Activated gamma-delta T cell (primary cell): Measurements from ENCODE around the gene TTC7B.

ENCODE experiments used
- DNase-seq: peaks from one replicate; lab custom pipeline; 2025; lab: John Stamatoyannopoulos, UW

The TTC7B gene

DNA sequence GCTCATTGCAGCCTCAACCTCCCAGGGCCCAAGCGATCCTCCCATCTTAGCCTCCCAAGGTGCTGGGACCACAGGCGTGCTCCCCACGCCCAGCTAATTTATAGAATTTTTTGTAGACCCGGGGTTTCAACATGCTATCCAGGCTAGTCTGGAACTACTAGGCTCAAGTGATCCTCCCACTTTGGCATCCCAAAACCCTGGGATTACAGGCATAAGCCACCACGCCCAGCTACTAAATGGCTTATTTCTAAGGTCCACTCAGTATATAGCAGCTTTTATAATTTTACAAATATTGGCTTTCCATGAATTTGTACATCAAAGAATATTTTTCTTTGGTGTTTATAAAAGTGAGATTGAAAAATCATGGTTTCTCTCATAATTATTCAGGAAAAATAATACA, 167.8 kb downstream of the TTC7B start:
- no peak for DNase-seq

DNA sequence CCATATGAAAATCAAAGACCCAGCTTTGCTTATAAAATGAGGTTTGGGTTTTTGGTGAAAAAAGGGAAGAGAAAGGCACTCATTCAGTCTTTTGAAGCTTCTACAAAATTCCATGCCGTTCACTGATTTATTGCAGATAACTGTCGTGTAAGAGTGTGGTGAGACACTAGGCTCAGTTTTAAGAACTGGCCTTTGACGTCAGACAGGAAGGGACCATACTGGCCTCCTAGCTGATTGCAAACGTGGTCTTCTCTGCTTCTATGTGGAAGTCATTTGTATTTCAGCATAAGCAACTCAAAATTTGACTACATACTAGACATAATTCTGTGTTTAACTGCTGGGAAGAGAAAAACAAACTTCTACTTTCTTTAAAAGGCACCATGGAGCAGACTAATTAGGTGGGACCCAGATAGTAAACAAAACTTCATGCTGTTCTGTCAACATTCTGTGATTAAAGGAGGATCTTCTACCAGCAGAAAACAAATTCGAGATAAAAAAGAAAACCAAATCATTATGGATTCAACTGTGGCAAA, 168.7 kb downstream of the TTC7B start:
- no peak for DNase-seq

DNA sequence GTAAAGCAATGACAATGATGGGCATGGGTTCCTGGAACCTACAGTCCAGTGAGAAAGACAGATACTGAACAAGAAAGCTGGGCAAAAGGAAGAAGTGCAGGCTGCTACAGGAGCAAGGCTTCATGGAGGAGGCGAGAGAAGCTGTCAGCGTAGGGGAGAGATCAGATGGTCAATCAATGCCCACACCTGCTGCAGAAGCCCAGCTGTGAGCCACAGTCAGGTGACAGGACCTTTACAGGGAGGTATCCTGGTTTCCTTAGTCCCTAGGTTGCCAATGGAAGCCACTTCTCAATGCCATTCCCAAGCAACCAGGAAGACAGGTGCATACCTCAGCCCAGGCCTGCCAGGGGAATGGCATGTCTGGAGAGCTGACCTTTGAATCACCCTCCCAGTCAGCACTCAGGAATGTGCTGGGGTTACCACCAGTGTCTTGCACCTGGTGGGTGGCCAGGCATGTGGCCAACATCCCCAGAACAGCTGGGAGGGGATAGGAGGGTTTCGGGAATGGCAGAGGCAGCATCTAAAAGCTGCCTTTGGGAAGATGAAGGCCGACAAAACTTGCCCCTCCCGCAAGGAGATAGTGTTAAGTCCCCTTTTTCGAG, 170.3 kb downstream of the TTC7B start:
- no peak for DNase-seq

DNA sequence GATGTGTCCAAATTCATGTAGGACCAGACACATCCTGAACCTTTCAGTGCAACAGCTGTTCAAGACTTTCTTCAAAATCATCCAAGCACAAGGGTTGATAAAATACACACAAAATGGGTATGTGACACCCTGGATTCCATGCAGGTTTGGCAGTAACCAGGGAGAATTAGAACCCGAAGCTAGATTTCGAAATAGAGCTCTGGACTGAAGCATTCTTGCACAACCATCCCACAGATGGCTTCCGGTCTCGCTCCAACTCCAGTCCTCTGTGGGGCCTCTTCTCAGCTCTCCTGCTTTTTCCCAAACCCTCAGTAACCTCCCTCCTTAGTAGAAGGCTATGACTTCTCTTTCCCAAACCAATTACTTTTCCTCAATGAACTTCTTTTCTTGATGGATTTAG, 171.3 kb downstream of the TTC7B start:
- DNase-seq, result no peak

GRCh38 chr14:90643982-90644670, 172.1 kb downstream of the TTC7B start:
- DNase-seq, result no peak

- no peak for DNase-seq
Observed at GRCh38 chr14:90642244-90642717, 173.9 kb downstream of the TTC7B start.

DNA sequence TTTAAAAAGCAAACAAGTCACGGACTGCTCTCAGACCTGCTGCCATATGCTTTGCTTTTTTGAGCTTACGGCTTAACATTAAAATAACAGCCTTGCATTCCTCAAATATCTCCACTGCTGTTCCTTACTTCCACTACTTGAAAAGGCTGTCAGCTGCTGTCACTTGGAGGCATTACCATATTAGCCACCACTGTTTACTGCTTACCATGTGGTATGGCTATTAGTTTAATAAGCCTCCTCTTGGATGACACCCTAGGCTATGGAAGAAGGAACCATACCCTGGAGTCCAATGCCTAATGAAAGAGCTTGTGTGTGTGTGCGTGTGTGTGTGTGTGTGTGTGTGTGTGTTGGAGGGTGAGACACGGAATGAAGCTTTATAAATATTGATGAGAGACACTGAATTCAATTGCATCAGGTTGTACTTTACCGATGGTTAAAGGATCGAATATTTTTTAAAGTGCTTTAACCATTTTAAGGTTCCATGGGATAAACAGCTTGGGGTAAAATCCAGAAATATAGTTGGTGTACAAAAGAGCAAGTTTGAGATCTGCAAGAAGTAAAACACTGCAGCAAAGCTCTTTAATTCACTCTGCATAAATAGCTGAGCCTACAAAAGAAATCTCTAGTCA, 174.5 kb downstream of the TTC7B start:
- no peak for DNase-seq

DNA sequence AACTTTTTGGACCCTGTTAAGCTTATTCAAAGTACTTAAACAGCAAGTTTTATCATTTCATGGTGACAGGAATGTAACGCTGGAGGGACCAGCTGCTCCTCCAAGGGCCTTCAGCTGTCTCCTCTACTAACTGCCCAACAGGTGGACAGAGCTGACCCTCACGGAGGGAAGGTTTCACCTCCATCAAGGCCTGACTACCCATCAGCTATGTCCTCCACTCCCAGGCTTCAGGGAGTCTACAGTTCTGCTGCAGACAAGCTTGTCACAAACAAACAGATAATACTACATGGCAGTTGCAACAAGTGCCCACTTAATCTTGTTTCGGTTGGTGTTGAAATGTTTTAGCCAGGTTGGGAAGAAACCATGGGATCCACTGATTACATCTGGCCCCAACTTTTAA, 175.1 kb downstream of the TTC7B start:
- DNase-seq, result no peak

DNA sequence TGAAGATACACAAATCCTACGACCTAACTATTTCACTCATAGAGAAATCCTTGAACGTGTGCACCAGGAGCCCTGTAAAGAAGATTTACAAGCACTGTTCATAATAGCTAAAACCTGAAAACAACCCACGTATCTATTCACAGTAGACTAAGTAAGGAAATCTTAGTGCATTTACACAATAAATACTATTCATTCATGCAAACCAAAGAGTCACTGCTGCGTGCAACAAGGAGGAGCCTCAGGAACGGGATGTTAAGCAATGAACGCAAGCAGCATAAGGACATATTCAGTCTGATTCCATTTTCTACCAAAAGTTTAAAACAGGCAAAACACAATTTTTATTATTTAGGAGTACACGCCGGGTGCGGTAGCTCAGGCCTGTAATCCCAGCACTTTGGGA, 176.6 kb downstream of the TTC7B start:
- no peak for DNase-seq

- no peak for DNase-seq
Observed at GRCh38 chr14:90632871-90633270, 183.4 kb downstream of the TTC7B start.

GRCh38 chr14:90632451-90632850, 183.8 kb downstream of the TTC7B start:
- no peak for DNase-seq

DNA sequence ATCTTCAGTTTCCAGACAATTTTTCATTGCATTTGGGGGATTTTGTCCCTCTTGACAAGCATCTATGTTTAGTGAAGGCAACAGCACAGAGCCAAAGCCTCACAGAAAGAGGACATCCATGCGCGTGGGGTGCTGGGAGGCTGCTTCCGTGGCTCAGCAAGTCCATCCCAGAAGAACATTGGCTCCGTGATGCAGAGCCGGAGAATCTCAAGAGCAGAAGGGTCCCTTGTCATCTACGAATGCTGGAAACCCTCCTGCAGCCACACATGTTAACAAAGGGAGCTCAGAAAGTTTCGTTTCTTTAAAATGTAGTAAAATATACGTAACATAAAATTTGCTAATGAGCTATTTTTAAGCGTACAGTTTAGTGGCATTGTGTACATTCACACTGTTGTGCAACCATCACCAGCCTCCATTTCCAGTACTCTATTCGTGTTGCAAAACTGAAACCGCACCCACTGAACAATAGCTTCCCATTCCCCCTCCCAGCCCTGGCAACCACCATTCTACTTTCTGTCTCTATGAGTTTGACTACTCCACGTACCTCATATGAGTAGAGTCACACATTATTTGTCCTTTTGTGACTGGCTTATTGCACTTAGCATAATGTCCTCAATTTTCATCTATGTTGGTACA, 185.9 kb downstream of the TTC7B start:
- DNase-seq, result no peak

DNA sequence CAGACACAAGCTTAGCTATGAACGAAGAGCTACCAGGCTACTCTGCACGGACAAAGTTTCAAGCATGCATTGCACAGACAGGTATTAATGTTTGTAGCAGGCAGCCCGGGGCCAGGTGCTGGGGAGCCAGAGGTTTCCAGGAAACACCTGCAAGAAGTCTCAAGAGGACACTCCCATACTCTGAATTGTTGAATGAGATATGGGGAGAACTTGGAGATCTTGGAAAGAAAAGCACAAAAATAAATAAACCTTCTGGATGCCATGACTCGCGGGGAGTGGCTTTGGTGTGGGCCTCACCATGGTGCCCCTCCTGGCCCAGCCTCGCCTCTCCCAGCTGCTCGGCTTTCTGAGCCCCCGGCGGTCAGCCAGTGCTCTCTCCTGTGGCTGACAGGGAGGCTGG, 186.8 kb downstream of the TTC7B start:
- no peak for DNase-seq

DNA sequence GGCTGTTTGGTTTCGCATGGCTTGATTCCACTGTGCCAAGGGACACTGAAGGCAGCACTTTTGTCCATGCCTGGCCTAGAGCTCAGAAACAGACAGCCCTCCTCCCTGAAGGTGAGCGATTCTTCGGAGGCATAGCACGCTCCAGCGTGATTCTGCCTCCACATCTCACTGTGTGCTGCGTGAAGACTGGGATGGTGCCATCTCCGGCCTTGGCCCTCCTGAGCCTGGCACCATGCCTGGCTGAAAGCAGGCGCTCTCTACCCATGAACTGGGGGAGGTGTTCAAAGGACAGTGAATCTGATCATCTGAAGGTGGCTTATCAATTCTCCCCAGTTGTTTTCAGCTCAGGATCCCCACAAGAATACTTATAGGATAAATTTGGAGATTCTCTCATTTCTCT, 187.4 kb downstream of the TTC7B start:
- no peak for DNase-seq

DNA sequence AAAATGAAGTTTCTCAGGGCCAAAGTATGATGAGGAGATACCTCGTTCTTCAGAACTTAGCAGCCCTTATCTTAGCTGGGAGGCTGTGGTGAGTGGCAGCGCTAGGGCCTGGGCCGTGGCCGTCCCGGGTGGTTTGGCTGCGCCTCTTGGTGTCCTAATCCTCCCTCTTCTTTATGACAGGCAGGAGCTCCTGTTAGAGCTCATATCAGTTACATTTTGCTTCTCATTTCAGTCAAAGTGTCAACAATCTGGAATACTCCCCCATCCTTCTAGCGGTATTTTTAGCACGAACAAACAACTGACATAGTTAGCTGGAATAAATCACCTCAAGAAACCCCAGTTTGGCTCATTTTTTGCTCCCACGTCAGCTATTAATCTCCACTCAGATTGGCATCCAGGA, 188.8 kb downstream of the TTC7B start:
- no peak for DNase-seq

GRCh38 chr14:90626550-90626949, 189.7 kb downstream of the TTC7B start:
- no peak for DNase-seq

- no peak for DNase-seq
Observed at GRCh38 chr14:90625445-90625844, 190.8 kb downstream of the TTC7B start.

DNA sequence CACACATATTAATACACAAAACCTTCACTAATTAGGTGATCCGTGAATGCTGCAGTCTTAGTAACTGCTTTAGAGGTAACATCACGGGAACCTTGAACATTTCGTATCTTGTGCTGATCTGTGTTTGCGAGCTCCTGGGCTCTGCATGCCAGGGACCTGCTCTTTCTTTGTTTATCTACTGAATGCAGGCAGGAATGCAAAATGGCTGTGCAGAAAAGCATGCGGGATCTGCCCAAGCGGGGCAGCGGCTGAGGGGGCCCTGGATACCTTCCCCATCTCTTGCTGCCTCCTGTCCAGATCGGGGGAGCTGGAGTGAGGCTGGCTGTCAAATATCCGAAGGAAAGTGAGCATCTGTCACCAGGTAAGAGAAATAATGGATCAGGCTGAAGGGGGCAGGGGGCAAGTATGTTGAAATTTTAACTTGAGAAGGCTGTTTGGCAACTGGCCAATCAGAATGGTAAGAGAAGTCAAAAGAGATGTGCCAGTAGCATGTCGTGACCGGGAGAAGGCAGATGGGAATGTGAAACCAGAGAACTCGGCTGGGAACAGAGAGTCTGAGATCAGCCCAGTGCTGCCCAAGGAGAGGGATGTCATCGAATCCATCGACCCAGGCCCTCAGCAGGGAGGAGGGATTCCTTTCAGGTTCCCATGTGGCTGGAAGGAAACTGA, 191.4 kb downstream of the TTC7B start:
- no peak for DNase-seq

GRCh38 chr14:90624227-90624626, 192.0 kb downstream of the TTC7B start:
- DNase-seq, result no peak

DNA sequence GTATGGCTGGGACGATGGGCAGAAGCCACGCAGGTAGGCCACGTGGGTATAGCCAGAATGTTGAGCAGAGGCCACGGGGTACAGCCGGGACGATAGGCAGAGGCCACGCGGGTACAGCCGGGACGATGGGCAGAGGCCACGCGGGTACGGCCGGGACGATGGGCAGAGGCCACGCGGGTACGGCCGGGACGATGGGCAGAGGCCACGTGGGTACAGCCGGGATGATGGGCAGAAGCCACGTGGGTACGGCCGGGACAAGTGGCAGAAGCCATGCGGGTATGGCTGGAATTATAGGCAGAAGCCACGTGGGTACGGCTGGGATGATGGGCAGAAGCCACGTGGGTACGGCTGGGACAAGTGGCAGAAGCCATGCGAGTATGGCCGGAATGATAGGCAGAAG, 195.0 kb downstream of the TTC7B start:
- DNase-seq, result no peak

- no peak for DNase-seq
Observed at GRCh38 chr14:90620568-90621077, 195.6 kb downstream of the TTC7B start.

DNA sequence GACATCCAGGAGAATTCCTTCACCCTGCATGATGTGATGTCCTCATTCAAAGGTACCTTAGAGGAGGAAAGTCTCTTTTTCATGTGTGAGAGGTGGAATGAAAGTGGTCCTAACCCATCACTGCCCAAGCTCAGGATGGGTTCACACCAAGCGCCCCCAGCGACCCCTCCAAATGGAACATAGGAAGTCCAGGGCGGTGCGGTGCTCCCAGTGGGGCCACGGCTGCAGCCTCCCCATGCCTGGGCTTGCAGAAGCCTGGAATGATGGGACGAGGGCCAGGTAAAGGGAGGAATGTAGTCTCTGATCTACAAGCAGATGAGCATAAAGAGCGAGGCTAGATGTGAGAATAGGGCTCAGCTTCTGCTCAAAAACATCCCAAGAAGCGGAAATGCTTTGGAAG, 196.3 kb downstream of the TTC7B start:
- DNase-seq, result no peak
